A673 (cell line): ENCODE measurements around the gene MEA1. TPM values are rescaled to one million over a fixed set of nuclear protein-coding genes. Genes with fewer than 3 reads are reported as not detected.

Experiments used
- BruUV-seq: library from RNA; stranded (reverse); fragments of 400-500 nt; replicated peaks from 2 replicates; lab custom pipeline; 2021; lab: Mats Ljungman, UMichigan
- CTCF ChIA-PET: fragments of 300-600 bp; sonication (Branson Sonifier 250); formaldehyde crosslinking; loops from one replicate; lab custom pipeline; 2022; ENCODE audit warnings: antibody characterized with exemption; lab: Charles Lee
- POLR2A ChIA-PET: fragments of 300-600 bp; sonication (Branson Sonifier 250); formaldehyde crosslinking; loops from one replicate; lab custom pipeline; 2022; ENCODE audit warnings: antibody characterized with exemption; ENCODE audit not compliant: low non-redundant PET; lab: Charles Lee
- DNase-seq: peaks from one replicate; pipeline ENCODE4 v3.0.0-alpha.2; 2015; ENCODE audit warnings: low spot score
- H3K27ac ChIP-seq: fragments of 200-600 bp; sonication (generic); 2 replicates; pipeline ENCODE4 v1.5.1; 2016; ENCODE audit warnings: mixed run types, low read depth, mild to moderate bottlenecking, mixed read lengths, antibody characterized with exemption, low read length; ENCODE audit not compliant: poor library complexity, severe bottlenecking
- H3K27me3 ChIP-seq: fragments of 200-600 bp; sonication (generic); replicated peaks from 2 replicates; pipeline ENCODE4 v1.6.1; 2017; ENCODE audit warnings: mixed run types, low read depth, mild to moderate bottlenecking, mixed read lengths, antibody characterized with exemption, low read length; ENCODE audit not compliant: insufficient read depth, poor library complexity
- H3K36me3 ChIP-seq: fragments of 200-600 bp; sonication (generic); 2 replicates; pipeline ENCODE4 v1.6.1; 2016; ENCODE audit warnings: mixed run types, mild to moderate bottlenecking, mixed read lengths, antibody characterized with exemption, low read length; ENCODE audit not compliant: insufficient read depth, poor library complexity, severe bottlenecking
- H3K4me1 ChIP-seq: fragments of 200-600 bp; sonication (generic); 2 replicates; pipeline ENCODE4 v1.6.1; 2017; ENCODE audit warnings: mixed run types, mild to moderate bottlenecking, mixed read lengths, antibody characterized with exemption, low read length; ENCODE audit not compliant: insufficient read depth, poor library complexity, severe bottlenecking
- H3K4me3 ChIP-seq: fragments of 200-600 bp; sonication (generic); 2 replicates; pipeline ENCODE4 v1.5.1; 2016; ENCODE audit warnings: low read depth, mixed run types, mild to moderate bottlenecking, mixed read lengths, low read length; ENCODE audit not compliant: poor library complexity, severe bottlenecking
- H3K9me3 ChIP-seq: fragments of 200-600 bp; sonication (generic); 2 replicates; pipeline ENCODE4 v1.6.1; 2016; ENCODE audit warnings: mixed run types, low read depth, mild to moderate bottlenecking, mixed read lengths, antibody characterized with exemption, low read length; ENCODE audit not compliant: poor library complexity, severe bottlenecking
- EZH2 ChIP-seq: fragments of 200-600 bp; sonication (generic); IDR thresholded peaks from 2 replicates; pipeline ENCODE4 v1.6.1; 2017; ENCODE audit warnings: borderline replicate concordance, low read depth, mild to moderate bottlenecking, mixed read lengths, antibody characterized with exemption, low read length; ENCODE audit not compliant: poor library complexity, severe bottlenecking
- intact Hi-C: fragments of 100-400 bp; cut with micrococcal nuclease; formaldehyde crosslinking; loops from one replicate; pipeline ENCODE4 v1.10.0; 2022; ENCODE audit not compliant: unreplicated experiment
- total RNA-seq: library from RNA; stranded (reverse); gene quantifications from 2 replicates; pipeline ENCODE4 v1.2.3, GENCODE V29; 2021
- TF ChIP-seq, protein P1 (sequence below): fragments of 300-800, 200-600 bp; sonication (generic); conservative IDR thresholded peaks from 2 replicates; pipeline ENCODE4 v1.5.1; 2017; ENCODE audit warnings: low read depth, mild to moderate bottlenecking, antibody characterized with exemption, low read length, moderate library complexity, mixed read lengths

MEA1 gene
- total RNA-seq, 1 experiment from 2014 or later: 125 TPM

DNA sequence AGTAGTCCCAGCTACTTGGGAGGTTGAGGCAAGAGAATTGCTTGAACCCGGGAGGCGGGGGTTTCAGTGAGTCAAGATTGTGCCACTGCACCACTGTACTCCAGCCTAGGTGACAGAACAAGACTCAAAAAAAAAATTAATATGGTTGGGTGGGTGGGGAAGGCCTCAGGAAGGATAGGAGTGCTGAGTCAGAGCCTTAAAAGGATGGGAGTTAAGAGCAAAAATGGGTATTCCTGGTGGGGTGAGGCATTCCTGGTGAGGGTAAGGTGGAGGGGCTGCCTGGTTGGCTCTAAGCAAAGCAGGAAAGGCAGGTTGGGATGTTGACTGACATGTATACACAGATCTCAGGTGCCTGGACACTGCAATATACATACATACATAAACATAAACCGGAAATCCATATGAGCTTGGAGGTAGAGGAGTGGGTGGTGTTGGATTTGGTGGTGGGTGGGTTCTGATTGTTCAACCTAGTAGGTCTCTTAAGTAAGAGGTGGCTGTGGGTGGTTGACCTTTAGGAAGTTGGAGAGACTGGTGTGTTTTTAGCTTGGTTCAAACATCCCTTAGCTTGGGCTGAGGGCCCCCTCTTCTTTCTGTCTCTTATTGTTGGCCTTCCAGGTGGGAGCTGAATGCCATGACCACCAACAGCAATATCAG is 6.4 kb upstream of the MEA1 start:
- POLR2A ChIA-PET: interaction anchor here (0.6 kb wide), 1 partner anchor 20 kb away, joined by 4 read pairs; no protein-coding TSS in a partner anchor
- TF ChIP-seq, protein P1, sequence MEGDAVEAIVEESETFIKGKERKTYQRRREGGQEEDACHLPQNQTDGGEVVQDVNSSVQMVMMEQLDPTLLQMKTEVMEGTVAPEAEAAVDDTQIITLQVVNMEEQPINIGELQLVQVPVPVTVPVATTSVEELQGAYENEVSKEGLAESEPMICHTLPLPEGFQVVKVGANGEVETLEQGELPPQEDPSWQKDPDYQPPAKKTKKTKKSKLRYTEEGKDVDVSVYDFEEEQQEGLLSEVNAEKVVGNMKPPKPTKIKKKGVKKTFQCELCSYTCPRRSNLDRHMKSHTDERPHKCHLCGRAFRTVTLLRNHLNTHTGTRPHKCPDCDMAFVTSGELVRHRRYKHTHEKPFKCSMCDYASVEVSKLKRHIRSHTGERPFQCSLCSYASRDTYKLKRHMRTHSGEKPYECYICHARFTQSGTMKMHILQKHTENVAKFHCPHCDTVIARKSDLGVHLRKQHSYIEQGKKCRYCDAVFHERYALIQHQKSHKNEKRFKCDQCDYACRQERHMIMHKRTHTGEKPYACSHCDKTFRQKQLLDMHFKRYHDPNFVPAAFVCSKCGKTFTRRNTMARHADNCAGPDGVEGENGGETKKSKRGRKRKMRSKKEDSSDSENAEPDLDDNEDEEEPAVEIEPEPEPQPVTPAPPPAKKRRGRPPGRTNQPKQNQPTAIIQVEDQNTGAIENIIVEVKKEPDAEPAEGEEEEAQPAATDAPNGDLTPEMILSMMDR: no peak
- no peak for TF ChIP-seq EZH2
- Histone ChIP-seq H3K4me3 (no peak overlapping the region), H3K27me3 (no peaks in the 10 kb centered on the region), H3K27ac (peak overlapping the region; percentile 76), H3K9me3 (no peaks in the 10 kb centered on the region), H3K36me3 (peaks cover 45% of the 10 kb centered on the region), H3K4me1 (peaks cover 15% of the 10 kb centered on the region)
- no peak for DNase-seq
- CTCF ChIA-PET: no interaction called here
- BruUV-seq: no TSS peak
- intact Hi-C loops: no loop called here

GRCh38 chr6:43019152-43019551 is 5.4 kb upstream of the MEA1 start:
- ChIA-PET CTCF (no interaction called here), POLR2A (no interaction called here)
- TF ChIP-seq, protein P1: no peak
- no peak for TF ChIP-seq EZH2
- intact Hi-C loops: no loop called here
- no peaks in the 10 kb centered on the region for H3K27me3 ChIP-seq
- BruUV-seq: no TSS peak
- H3K36me3 ChIP-seq: peaks cover 35% of the 10 kb centered on the region
- H3K27ac ChIP-seq: no peak overlapping the region
- H3K9me3 ChIP-seq: no peaks in the 10 kb centered on the region
- H3K4me3 ChIP-seq: no peak overlapping the region
- peaks cover 15% of the 10 kb centered on the region for H3K4me1 ChIP-seq
- DNase-seq: no peak

GRCh38 chr6:43016943-43017334 is 3.2 kb upstream of the MEA1 start:
- H3K9me3 ChIP-seq: no peaks in the 10 kb centered on the region
- POLR2A ChIA-PET: no interaction called here
- intact Hi-C loops: no loop called here
- DNase-seq: no peak
- H3K36me3 ChIP-seq: peaks cover 36% of the 10 kb centered on the region
- CTCF ChIA-PET: no interaction called here
- no TSS peak for BruUV-seq
- H3K4me3 ChIP-seq: no peak overlapping the region
- peak overlapping the region; percentile 22 for H3K27ac ChIP-seq
- H3K4me1 ChIP-seq: peaks cover 15% of the 10 kb centered on the region
- TF ChIP-seq EZH2: no peak
- TF ChIP-seq, protein P1: no peak
- H3K27me3 ChIP-seq: no peaks in the 10 kb centered on the region
